Neural cell (in vitro differentiated cells): Measurements from ENCODE around the gene FAM209A. TPM values are rescaled to one million over a fixed set of nuclear protein-coding genes. Genes with fewer than 3 reads are reported as not detected.

Source experiments
- H2AFZ ChIP-seq: fragments of 200-600, 300-800 bp; sonication (generic), shearing (Covaris generic); 2 replicates; pipeline ENCODE4 v1.6.0; 2014; ENCODE audit warnings: low read depth, mild to moderate bottlenecking, antibody characterized with exemption, low read length, moderate library complexity
- H3F3A ChIP-seq: fragments of 200-600 bp; shearing (Covaris generic); 2 replicates; pipeline ENCODE4 v1.6.1; 2016; ENCODE audit warnings: mild to moderate bottlenecking, moderate library complexity, mixed read lengths, antibody characterized with exemption, low read length; ENCODE audit not compliant: insufficient read depth, poor library complexity, severe bottlenecking
- H3K27ac ChIP-seq: fragments of 200-600, 300-800 bp; sonication (generic), shearing (Covaris generic); 2 replicates; pipeline ENCODE4 v1.5.1; 2014; ENCODE audit warnings: mild to moderate bottlenecking, low read length, moderate library complexity
- H3K27me3 ChIP-seq: fragments of 300-800, 200-600 bp; sonication (generic), shearing (Covaris generic); 2 replicates; pipeline ENCODE4 v1.6.0; 2014; ENCODE audit warnings: mild to moderate bottlenecking, low read depth, low read length, moderate library complexity; ENCODE audit not compliant: insufficient read depth
- H3K36me3 ChIP-seq: fragments of 300-800, 200-600 bp; sonication (generic), shearing (Covaris generic); 2 replicates; pipeline ENCODE4 v1.5.1; 2014; ENCODE audit warnings: mild to moderate bottlenecking, antibody characterized with exemption, low read length, moderate library complexity; ENCODE audit not compliant: insufficient read depth
- H3K4me2 ChIP-seq: fragments of 300-800, 200-600 bp; sonication (generic), shearing (Covaris generic); 2 replicates; pipeline ENCODE4 v1.6.0; 2014; ENCODE audit warnings: mild to moderate bottlenecking, low read length
- H3K4me3 ChIP-seq: fragments of 300-800, 200-600 bp; sonication (generic), shearing (Covaris generic); 2 replicates; pipeline ENCODE4 v1.5.1; 2014; ENCODE audit warnings: mild to moderate bottlenecking, low read length, moderate library complexity
- H3K79me2 ChIP-seq: fragments of 200-600 bp; shearing (Covaris generic); replicated peaks from 2 replicates; pipeline ENCODE4 v1.6.0; 2014; ENCODE audit warnings: mild to moderate bottlenecking, low read length, moderate library complexity; ENCODE audit not compliant: insufficient read depth
- H3K9ac ChIP-seq: fragments of 300-800, 200-600 bp; sonication (generic), shearing (Covaris generic); 2 replicates; pipeline ENCODE4 v1.6.1; 2016; ENCODE audit warnings: mild to moderate bottlenecking, low read length, mixed read lengths
- H3K9me2 ChIP-seq: fragments of 200-600 bp; shearing (Covaris generic); 2 replicates; pipeline ENCODE4 v1.6.1; 2016; ENCODE audit warnings: mild to moderate bottlenecking, low read length, mixed read lengths; ENCODE audit not compliant: insufficient read depth
- H3K9me3 ChIP-seq: fragments of 200-600, 300-800 bp; sonication (generic), shearing (Covaris generic); 2 replicates; pipeline ENCODE4 v1.6.1; 2016; ENCODE audit warnings: mild to moderate bottlenecking, mixed run types, low read length, moderate library complexity, mixed read lengths
- H4K20me1 ChIP-seq: fragments of 200-600 bp; shearing (Covaris generic); 2 replicates; pipeline ENCODE4 v1.6.1; 2016; ENCODE audit warnings: mild to moderate bottlenecking, mixed run types; ENCODE audit not compliant: insufficient read depth
- EP300 ChIP-seq: fragments of 450-650 bp; conservative IDR thresholded peaks from 2 replicates; pipeline ENCODE4 v1.6.1; 2014; ENCODE audit warnings: antibody characterized with exemption, mild to moderate bottlenecking, moderate library complexity; ENCODE audit not compliant: poor library complexity, severe bottlenecking
- EZH2 ChIP-seq: fragments of 200-600, 300-800 bp; shearing (Covaris generic), sonication (generic); IDR thresholded peaks from 2 replicates; pipeline ENCODE4 v1.6.1; 2014; ENCODE audit warnings: antibody characterized with exemption, low read length, borderline replicate concordance, mild to moderate bottlenecking; ENCODE audit not compliant: insufficient read depth, poor library complexity, severe bottlenecking
- MXI1 ChIP-seq: fragments of 450-650 bp; conservative IDR thresholded peaks from 2 replicates; pipeline ENCODE4 v1.6.1; 2014; ENCODE audit warnings: antibody characterized with exemption, mild to moderate bottlenecking; ENCODE audit not compliant: poor library complexity, severe bottlenecking
- POLR2AphosphoS5 ChIP-seq: IDR thresholded peaks from 2 replicates; pipeline ENCODE4 v1.6.1; 2012
- RAD21 ChIP-seq: fragments of 450-650 bp; conservative IDR thresholded peaks from 2 replicates; pipeline ENCODE4 v1.6.1; 2014; ENCODE audit warnings: antibody characterized with exemption, mild to moderate bottlenecking, moderate library complexity
- REST ChIP-seq: IDR thresholded peaks from 2 replicates; pipeline ENCODE4 v1.6.1; 2012; ENCODE audit warnings: borderline replicate concordance
- SMC3 ChIP-seq: fragments of 450-650 bp; conservative IDR thresholded peaks from 2 replicates; pipeline ENCODE4 v1.6.1; 2014; ENCODE audit warnings: antibody characterized with exemption, mild to moderate bottlenecking, moderate library complexity; ENCODE audit not compliant: poor library complexity
- TAF1 ChIP-seq: IDR thresholded peaks from 2 replicates; pipeline ENCODE4 v1.6.1; 2012; ENCODE audit warnings: low read depth
- polyA plus RNA-seq: library from polyadenylated mRNA; depleted of rRNA; stranded (reverse); fragments of >200 nt; gene quantifications from 2 replicates; pipeline ENCODE4 v1.2.3, GENCODE V29; 2014
- TF ChIP-seq, protein P1 (sequence below): fragments of 450-650 bp; IDR thresholded peaks from 2 replicates; pipeline ENCODE4 v1.5.1; 2014; ENCODE audit warnings: antibody characterized with exemption, mild to moderate bottlenecking, moderate library complexity; ENCODE audit not compliant: poor library complexity, severe bottlenecking

The FAM209A gene
- polyA plus RNA-seq, 1 donor from 2014 or later = not detected

GRCh38 chr20:56513161-56514150 is 11.1 kb upstream of the FAM209A start:
- Histone ChIP-seq H3K27me3 (no peaks in the 10 kb centered on the region), H3K9ac (no peak overlapping the region), H3K9me3 (no peaks in the 10 kb centered on the region), H3K79me2 (no peaks in the 10 kb centered on the region), H3F3A (no peaks in the 10 kb centered on the region), H3K27ac (no peak overlapping the region), H3K4me2 (no peak overlapping the region), H3K4me3 (no peak overlapping the region), H4K20me1 (no peaks in the 10 kb centered on the region), H3K9me2 (no peaks in the 10 kb centered on the region), H2AFZ (no peak overlapping the region), H3K36me3 (peaks cover 2% of the 10 kb centered on the region)
- TF ChIP-seq MXI1 = no peak
- TF ChIP-seq TAF1 = no peak
- TF ChIP-seq SMC3 = no peak
- TF ChIP-seq EZH2 = no peak
- TF ChIP-seq POLR2AphosphoS5 = no peak
- TF ChIP-seq EP300 = no peak

- Histone ChIP-seq H3K4me2 (no peak overlapping the region), H3K9ac (no peak overlapping the region), H2AFZ (no peak overlapping the region), H3K4me3 (no peak overlapping the region), H3K27ac (no peak overlapping the region), H3K9me3 (no peaks in the 10 kb centered on the region), H3K27me3 (no peaks in the 10 kb centered on the region), H3F3A (no peaks in the 10 kb centered on the region), H3K79me2 (no peaks in the 10 kb centered on the region), H4K20me1 (no peaks in the 10 kb centered on the region), H3K9me2 (no peaks in the 10 kb centered on the region), H3K36me3 (peaks cover 14% of the 10 kb centered on the region)
- TF ChIP-seq TAF1 = no peak
- TF ChIP-seq POLR2AphosphoS5 = no peak
- TF ChIP-seq, protein P1, sequence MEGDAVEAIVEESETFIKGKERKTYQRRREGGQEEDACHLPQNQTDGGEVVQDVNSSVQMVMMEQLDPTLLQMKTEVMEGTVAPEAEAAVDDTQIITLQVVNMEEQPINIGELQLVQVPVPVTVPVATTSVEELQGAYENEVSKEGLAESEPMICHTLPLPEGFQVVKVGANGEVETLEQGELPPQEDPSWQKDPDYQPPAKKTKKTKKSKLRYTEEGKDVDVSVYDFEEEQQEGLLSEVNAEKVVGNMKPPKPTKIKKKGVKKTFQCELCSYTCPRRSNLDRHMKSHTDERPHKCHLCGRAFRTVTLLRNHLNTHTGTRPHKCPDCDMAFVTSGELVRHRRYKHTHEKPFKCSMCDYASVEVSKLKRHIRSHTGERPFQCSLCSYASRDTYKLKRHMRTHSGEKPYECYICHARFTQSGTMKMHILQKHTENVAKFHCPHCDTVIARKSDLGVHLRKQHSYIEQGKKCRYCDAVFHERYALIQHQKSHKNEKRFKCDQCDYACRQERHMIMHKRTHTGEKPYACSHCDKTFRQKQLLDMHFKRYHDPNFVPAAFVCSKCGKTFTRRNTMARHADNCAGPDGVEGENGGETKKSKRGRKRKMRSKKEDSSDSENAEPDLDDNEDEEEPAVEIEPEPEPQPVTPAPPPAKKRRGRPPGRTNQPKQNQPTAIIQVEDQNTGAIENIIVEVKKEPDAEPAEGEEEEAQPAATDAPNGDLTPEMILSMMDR = no peak
- TF ChIP-seq EP300 = no peak
- no peak for TF ChIP-seq EZH2
- TF ChIP-seq RAD21 = no peak
- TF ChIP-seq MXI1 = no peak
- TF ChIP-seq REST = no peak
- no peak for TF ChIP-seq SMC3
Measured at GRCh38 chr20:56516631-56517030, 7.9 kb upstream of the FAM209A start.
